ENCODE results near the gene FAM193B. TPM values are rescaled to one million over a fixed set of nuclear protein-coding genes. Genes with fewer than 3 reads are reported as not detected.
A peak's percentile ranks its signal among the peaks of the same experiment; 100 is the strongest.
"Not testable (repeated sequence)": the region's sequence is repeated elsewhere in the genome, so short reads cannot be mapped to it uniquely, and the experiment has no call there.

The FAM193B gene
- total RNA-seq, 1 donor from 2014 or later, result 165 TPM

DNA sequence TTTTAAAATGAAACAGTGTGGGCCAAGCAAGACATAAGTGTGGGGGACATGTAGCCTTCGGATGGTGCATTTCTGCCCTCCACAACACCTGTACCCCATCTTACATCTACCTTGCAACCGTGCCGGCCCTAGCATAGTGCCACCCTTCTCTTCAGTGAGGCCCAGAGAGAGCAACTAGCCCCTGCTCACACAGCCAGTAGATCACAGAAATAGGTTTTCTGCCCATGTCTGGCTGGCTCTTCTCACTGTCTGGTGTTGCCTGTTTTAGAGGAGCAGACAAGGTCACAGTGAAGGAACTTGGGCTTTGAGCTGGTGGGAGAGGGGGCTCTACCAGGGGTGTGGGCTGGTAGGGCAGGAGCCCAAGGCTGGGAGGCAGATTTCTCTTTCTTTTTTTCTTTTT lies 68.1 kb downstream of the FAM193B start:
- H3K27me3 Mint-ChIP-seq, result no peaks in the 10 kb centered on the region
- TF ChIP-seq, protein P1, sequence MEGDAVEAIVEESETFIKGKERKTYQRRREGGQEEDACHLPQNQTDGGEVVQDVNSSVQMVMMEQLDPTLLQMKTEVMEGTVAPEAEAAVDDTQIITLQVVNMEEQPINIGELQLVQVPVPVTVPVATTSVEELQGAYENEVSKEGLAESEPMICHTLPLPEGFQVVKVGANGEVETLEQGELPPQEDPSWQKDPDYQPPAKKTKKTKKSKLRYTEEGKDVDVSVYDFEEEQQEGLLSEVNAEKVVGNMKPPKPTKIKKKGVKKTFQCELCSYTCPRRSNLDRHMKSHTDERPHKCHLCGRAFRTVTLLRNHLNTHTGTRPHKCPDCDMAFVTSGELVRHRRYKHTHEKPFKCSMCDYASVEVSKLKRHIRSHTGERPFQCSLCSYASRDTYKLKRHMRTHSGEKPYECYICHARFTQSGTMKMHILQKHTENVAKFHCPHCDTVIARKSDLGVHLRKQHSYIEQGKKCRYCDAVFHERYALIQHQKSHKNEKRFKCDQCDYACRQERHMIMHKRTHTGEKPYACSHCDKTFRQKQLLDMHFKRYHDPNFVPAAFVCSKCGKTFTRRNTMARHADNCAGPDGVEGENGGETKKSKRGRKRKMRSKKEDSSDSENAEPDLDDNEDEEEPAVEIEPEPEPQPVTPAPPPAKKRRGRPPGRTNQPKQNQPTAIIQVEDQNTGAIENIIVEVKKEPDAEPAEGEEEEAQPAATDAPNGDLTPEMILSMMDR (IDR thresholded peaks at IDR 0.05; ENCODE audit: unreplicated experiment), result no peak
- DNase-seq (ENCODE audit: low spot score, unreplicated experiment), result no peak
- H3K36me3 Mint-ChIP-seq (ENCODE audit: insufficient read depth), result peaks cover 18% of the 10 kb centered on the region
- no peak overlapping the region for H3K4me3 Mint-ChIP-seq (ENCODE audit: low read depth)
- H3K4me1 Mint-ChIP-seq (ENCODE audit: low read depth), result no peaks in the 10 kb centered on the region
- no peaks in the 10 kb centered on the region for H3K9me3 Mint-ChIP-seq (ENCODE audit: low read depth)
- no peak overlapping the region for H3K27ac Mint-ChIP-seq

DNA sequence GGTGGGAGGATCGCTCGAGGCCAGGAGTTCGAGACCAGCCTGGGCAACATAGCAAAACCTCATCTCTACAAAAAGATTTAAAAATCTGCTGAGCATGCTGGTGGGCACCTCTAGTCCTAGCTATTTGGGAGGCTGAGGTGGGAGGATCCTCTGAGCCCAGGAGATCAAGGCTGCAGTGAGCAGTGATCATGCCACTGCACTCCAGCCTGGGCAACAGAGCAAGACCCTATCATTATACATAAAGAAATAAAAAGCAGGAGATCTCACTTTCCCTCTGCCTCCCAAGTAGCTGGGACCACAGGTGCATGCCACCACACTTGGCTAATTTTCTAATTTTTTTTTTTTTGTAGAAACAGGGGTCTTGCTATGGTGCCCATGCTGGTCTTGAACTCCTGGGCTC lies 68.6 kb downstream of the FAM193B start:
- H3K4me1 Mint-ChIP-seq (ENCODE audit: low read depth); DNase-seq (ENCODE audit: low spot score, unreplicated experiment); H3K27me3 Mint-ChIP-seq; H3K27ac Mint-ChIP-seq; H3K4me3 Mint-ChIP-seq (ENCODE audit: low read depth); H3K9me3 Mint-ChIP-seq (ENCODE audit: low read depth): not testable (repeated sequence)
- H3K36me3 Mint-ChIP-seq (ENCODE audit: insufficient read depth), result peaks cover 17% of the 10 kb centered on the region

DNA sequence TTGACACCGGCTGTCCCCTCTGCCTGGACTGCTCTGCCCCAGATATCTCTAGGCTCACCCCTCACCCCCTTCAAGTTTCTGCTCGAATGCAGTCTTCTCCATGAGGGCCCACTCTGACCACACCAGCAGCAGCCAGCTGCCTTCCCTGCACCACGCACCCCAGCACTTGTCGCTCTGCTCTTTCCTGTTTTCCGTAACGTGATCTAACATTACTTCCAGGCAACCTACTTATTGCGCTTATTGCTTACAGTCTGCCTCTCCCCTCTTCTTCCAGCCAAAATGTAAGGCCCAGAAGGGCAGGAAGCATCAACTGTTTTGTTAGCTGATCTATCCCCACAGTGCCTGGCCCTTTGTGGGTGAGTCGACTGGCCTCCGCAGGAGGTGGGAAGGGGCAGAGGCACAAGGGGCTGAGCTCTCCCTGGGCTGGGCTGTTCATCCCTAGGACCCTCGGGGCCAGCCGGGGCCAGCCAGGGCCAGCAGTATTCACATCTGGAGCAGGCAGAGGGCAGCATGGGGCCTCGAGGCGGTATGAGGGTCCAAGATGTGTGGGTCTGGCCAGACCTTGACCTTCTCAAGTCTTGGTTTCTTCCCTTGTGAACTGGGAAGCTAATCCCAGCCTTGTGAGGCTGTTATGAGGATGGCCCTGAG lies 69.3 kb downstream of the FAM193B start:
- Mint-ChIP-seq H3K27ac (peak overlapping the region; percentile 6), H3K4me3 (ENCODE audit: low read depth) (no peak overlapping the region), H3K9me3 (ENCODE audit: low read depth) (no peaks in the 10 kb centered on the region), H3K27me3 (no peaks in the 10 kb centered on the region), H3K4me1 (ENCODE audit: low read depth) (no peaks in the 10 kb centered on the region), H3K36me3 (ENCODE audit: insufficient read depth) (peaks cover 16% of the 10 kb centered on the region)
- no peak for DNase-seq (ENCODE audit: low spot score, unreplicated experiment)
- TF ChIP-seq, protein P1 (IDR thresholded peaks at IDR 0.05; ENCODE audit: unreplicated experiment), result no peak

DNA sequence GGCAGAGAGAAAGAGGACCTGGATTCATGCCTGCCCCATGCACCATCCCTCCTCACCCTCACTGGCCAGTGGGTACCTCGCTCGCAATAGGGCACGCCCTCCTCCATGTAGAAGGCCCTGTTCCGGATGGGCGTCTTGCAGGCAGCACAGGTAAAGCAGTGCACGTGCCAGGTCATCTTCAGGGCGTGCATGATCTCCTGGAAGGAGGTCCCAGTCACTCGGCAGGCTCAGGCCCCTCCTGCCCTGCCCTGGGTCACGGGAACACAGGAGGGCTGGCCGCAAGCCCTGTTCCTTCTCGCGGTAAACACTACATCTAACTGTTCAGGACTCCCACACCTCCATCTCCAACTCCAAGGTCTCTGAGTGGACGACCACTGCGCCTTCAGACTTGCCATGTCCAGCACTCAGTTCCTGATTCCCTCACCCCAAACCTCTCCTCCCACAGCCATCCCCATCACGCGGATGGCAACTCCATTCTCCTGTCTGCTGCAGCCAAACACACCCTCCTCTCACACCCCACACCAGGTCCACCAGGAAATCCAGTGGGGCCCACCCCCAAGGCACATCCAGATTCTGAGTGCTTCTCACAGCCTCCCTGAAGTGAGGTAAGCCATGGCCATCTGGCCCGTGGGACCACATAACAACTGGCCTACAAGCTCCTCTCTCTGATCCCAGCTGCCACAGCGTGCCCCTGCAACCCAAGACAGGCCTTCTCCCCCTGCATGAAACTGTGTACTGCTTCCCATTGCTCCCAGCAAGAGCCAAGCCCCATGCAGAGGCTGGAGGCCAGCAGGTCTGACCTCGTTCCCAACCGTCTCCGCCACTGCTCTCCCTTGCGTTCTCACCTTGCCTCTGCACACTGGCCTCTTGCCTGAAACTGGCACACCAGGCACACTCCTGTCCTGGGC lies 70.1 kb downstream of the FAM193B start:
- no peak overlapping the region for H3K4me3 Mint-ChIP-seq (ENCODE audit: low read depth)
- H3K36me3 Mint-ChIP-seq (ENCODE audit: insufficient read depth), result peaks cover 14% of the 10 kb centered on the region
- no peaks in the 10 kb centered on the region for H3K9me3 Mint-ChIP-seq (ENCODE audit: low read depth)
- no peaks in the 10 kb centered on the region for H3K27me3 Mint-ChIP-seq
- peak overlapping the region; percentile 6 for H3K27ac Mint-ChIP-seq
- H3K4me1 Mint-ChIP-seq (ENCODE audit: low read depth), result no peaks in the 10 kb centered on the region
- TF ChIP-seq, protein P1 (IDR thresholded peaks at IDR 0.05; ENCODE audit: unreplicated experiment), result no peak
- DNase-seq (ENCODE audit: low spot score, unreplicated experiment), result no peak

- no peak overlapping the region for H3K27ac Mint-ChIP-seq
Observed at GRCh38 chr5:177483042-177483441, 71.3 kb downstream of the FAM193B start.

More at GRCh38 chr5:177483042-177483441, 71.3 kb downstream of the FAM193B start:
- no peaks in the 10 kb centered on the region for H3K4me1 Mint-ChIP-seq (ENCODE audit: low read depth)
- no peak overlapping the region for H3K4me3 Mint-ChIP-seq (ENCODE audit: low read depth)
- no peaks in the 10 kb centered on the region for H3K27me3 Mint-ChIP-seq
- TF ChIP-seq, protein P1 (IDR thresholded peaks at IDR 0.05; ENCODE audit: unreplicated experiment), result no peak
- H3K9me3 Mint-ChIP-seq (ENCODE audit: low read depth), result no peaks in the 10 kb centered on the region
- DNase-seq (ENCODE audit: low spot score, unreplicated experiment), result no peak
- peaks cover 10% of the 10 kb centered on the region for H3K36me3 Mint-ChIP-seq (ENCODE audit: insufficient read depth)
